Neural cell (in vitro differentiated cells): ENCODE results near the gene ATG7. TPM values are rescaled to one million over a fixed set of nuclear protein-coding genes. Genes with fewer than 3 reads are reported as not detected.
"Not testable (repeated sequence)": the region's sequence is repeated elsewhere in the genome, so short reads cannot be mapped to it uniquely, and the experiment has no call there.

Source experiments
- H2AFZ ChIP-seq: fragments of 200-600, 300-800 bp; sonication (generic), shearing (Covaris generic); 2 replicates; pipeline ENCODE4 v1.6.0; 2014; ENCODE audit warnings: low read depth, mild to moderate bottlenecking, antibody characterized with exemption, low read length, moderate library complexity
- H3F3A ChIP-seq: fragments of 200-600 bp; shearing (Covaris generic); 2 replicates; pipeline ENCODE4 v1.6.1; 2016; ENCODE audit warnings: mild to moderate bottlenecking, moderate library complexity, mixed read lengths, antibody characterized with exemption, low read length; ENCODE audit not compliant: insufficient read depth, poor library complexity, severe bottlenecking
- H3K27ac ChIP-seq: fragments of 200-600, 300-800 bp; sonication (generic), shearing (Covaris generic); 2 replicates; pipeline ENCODE4 v1.5.1; 2014; ENCODE audit warnings: mild to moderate bottlenecking, low read length, moderate library complexity
- H3K27me3 ChIP-seq: fragments of 300-800, 200-600 bp; sonication (generic), shearing (Covaris generic); 2 replicates; pipeline ENCODE4 v1.6.0; 2014; ENCODE audit warnings: mild to moderate bottlenecking, low read depth, low read length, moderate library complexity; ENCODE audit not compliant: insufficient read depth
- H3K36me3 ChIP-seq: fragments of 300-800, 200-600 bp; sonication (generic), shearing (Covaris generic); 2 replicates; pipeline ENCODE4 v1.5.1; 2014; ENCODE audit warnings: mild to moderate bottlenecking, antibody characterized with exemption, low read length, moderate library complexity; ENCODE audit not compliant: insufficient read depth
- H3K4me2 ChIP-seq: fragments of 300-800, 200-600 bp; sonication (generic), shearing (Covaris generic); 2 replicates; pipeline ENCODE4 v1.6.0; 2014; ENCODE audit warnings: mild to moderate bottlenecking, low read length
- H3K4me3 ChIP-seq: fragments of 300-800, 200-600 bp; sonication (generic), shearing (Covaris generic); 2 replicates; pipeline ENCODE4 v1.5.1; 2014; ENCODE audit warnings: mild to moderate bottlenecking, low read length, moderate library complexity
- H3K79me2 ChIP-seq: fragments of 200-600 bp; shearing (Covaris generic); replicated peaks from 2 replicates; pipeline ENCODE4 v1.6.0; 2014; ENCODE audit warnings: mild to moderate bottlenecking, low read length, moderate library complexity; ENCODE audit not compliant: insufficient read depth
- H3K9ac ChIP-seq: fragments of 300-800, 200-600 bp; sonication (generic), shearing (Covaris generic); 2 replicates; pipeline ENCODE4 v1.6.1; 2016; ENCODE audit warnings: mild to moderate bottlenecking, low read length, mixed read lengths
- H3K9me2 ChIP-seq: fragments of 200-600 bp; shearing (Covaris generic); 2 replicates; pipeline ENCODE4 v1.6.1; 2016; ENCODE audit warnings: mild to moderate bottlenecking, low read length, mixed read lengths; ENCODE audit not compliant: insufficient read depth
- H3K9me3 ChIP-seq: fragments of 200-600, 300-800 bp; sonication (generic), shearing (Covaris generic); 2 replicates; pipeline ENCODE4 v1.6.1; 2016; ENCODE audit warnings: mild to moderate bottlenecking, mixed run types, low read length, moderate library complexity, mixed read lengths
- H4K20me1 ChIP-seq: fragments of 200-600 bp; shearing (Covaris generic); 2 replicates; pipeline ENCODE4 v1.6.1; 2016; ENCODE audit warnings: mild to moderate bottlenecking, mixed run types; ENCODE audit not compliant: insufficient read depth
- EP300 ChIP-seq: fragments of 450-650 bp; conservative IDR thresholded peaks from 2 replicates; pipeline ENCODE4 v1.6.1; 2014; ENCODE audit warnings: antibody characterized with exemption, mild to moderate bottlenecking, moderate library complexity; ENCODE audit not compliant: poor library complexity, severe bottlenecking
- EZH2 ChIP-seq: fragments of 200-600, 300-800 bp; shearing (Covaris generic), sonication (generic); IDR thresholded peaks from 2 replicates; pipeline ENCODE4 v1.6.1; 2014; ENCODE audit warnings: antibody characterized with exemption, low read length, borderline replicate concordance, mild to moderate bottlenecking; ENCODE audit not compliant: insufficient read depth, poor library complexity, severe bottlenecking
- MXI1 ChIP-seq: fragments of 450-650 bp; conservative IDR thresholded peaks from 2 replicates; pipeline ENCODE4 v1.6.1; 2014; ENCODE audit warnings: antibody characterized with exemption, mild to moderate bottlenecking; ENCODE audit not compliant: poor library complexity, severe bottlenecking
- RAD21 ChIP-seq: fragments of 450-650 bp; conservative IDR thresholded peaks from 2 replicates; pipeline ENCODE4 v1.6.1; 2014; ENCODE audit warnings: antibody characterized with exemption, mild to moderate bottlenecking, moderate library complexity
- SMC3 ChIP-seq: fragments of 450-650 bp; conservative IDR thresholded peaks from 2 replicates; pipeline ENCODE4 v1.6.1; 2014; ENCODE audit warnings: antibody characterized with exemption, mild to moderate bottlenecking, moderate library complexity; ENCODE audit not compliant: poor library complexity
- TAF1 ChIP-seq: IDR thresholded peaks from 2 replicates; pipeline ENCODE4 v1.6.1; 2012; ENCODE audit warnings: low read depth
- polyA plus RNA-seq: library from polyadenylated mRNA; depleted of rRNA; stranded (reverse); fragments of >200 nt; gene quantifications from 2 replicates; pipeline ENCODE4 v1.2.3, GENCODE V29; 2014
- TF ChIP-seq, protein P1 (sequence below): IDR thresholded peaks from 2 replicates; pipeline ENCODE4 v1.6.1; 2012; ENCODE audit warnings: borderline replicate concordance
- TF ChIP-seq, protein P2 (sequence below): fragments of 450-650 bp; IDR thresholded peaks from 2 replicates; pipeline ENCODE4 v1.5.1; 2014; ENCODE audit warnings: antibody characterized with exemption, mild to moderate bottlenecking, moderate library complexity; ENCODE audit not compliant: poor library complexity, severe bottlenecking

Gene ATG7
- polyA plus RNA-seq, 1 donor from 2014 or later: 28.8 TPM

GRCh38 chr3:11510356-11510755 is 238.2 kb downstream of the ATG7 start:
- no peak for TF ChIP-seq EZH2
- TF ChIP-seq SMC3: no peak
- TF ChIP-seq EP300: no peak
- no peak for TF ChIP-seq RAD21
- TF ChIP-seq, protein P1, sequence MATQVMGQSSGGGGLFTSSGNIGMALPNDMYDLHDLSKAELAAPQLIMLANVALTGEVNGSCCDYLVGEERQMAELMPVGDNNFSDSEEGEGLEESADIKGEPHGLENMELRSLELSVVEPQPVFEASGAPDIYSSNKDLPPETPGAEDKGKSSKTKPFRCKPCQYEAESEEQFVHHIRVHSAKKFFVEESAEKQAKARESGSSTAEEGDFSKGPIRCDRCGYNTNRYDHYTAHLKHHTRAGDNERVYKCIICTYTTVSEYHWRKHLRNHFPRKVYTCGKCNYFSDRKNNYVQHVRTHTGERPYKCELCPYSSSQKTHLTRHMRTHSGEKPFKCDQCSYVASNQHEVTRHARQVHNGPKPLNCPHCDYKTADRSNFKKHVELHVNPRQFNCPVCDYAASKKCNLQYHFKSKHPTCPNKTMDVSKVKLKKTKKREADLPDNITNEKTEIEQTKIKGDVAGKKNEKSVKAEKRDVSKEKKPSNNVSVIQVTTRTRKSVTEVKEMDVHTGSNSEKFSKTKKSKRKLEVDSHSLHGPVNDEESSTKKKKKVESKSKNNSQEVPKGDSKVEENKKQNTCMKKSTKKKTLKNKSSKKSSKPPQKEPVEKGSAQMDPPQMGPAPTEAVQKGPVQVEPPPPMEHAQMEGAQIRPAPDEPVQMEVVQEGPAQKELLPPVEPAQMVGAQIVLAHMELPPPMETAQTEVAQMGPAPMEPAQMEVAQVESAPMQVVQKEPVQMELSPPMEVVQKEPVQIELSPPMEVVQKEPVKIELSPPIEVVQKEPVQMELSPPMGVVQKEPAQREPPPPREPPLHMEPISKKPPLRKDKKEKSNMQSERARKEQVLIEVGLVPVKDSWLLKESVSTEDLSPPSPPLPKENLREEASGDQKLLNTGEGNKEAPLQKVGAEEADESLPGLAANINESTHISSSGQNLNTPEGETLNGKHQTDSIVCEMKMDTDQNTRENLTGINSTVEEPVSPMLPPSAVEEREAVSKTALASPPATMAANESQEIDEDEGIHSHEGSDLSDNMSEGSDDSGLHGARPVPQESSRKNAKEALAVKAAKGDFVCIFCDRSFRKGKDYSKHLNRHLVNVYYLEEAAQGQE: no peak
- no peak for TF ChIP-seq MXI1
- no peak for TF ChIP-seq TAF1
- TF ChIP-seq, protein P2, sequence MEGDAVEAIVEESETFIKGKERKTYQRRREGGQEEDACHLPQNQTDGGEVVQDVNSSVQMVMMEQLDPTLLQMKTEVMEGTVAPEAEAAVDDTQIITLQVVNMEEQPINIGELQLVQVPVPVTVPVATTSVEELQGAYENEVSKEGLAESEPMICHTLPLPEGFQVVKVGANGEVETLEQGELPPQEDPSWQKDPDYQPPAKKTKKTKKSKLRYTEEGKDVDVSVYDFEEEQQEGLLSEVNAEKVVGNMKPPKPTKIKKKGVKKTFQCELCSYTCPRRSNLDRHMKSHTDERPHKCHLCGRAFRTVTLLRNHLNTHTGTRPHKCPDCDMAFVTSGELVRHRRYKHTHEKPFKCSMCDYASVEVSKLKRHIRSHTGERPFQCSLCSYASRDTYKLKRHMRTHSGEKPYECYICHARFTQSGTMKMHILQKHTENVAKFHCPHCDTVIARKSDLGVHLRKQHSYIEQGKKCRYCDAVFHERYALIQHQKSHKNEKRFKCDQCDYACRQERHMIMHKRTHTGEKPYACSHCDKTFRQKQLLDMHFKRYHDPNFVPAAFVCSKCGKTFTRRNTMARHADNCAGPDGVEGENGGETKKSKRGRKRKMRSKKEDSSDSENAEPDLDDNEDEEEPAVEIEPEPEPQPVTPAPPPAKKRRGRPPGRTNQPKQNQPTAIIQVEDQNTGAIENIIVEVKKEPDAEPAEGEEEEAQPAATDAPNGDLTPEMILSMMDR: no peak
- H2AFZ ChIP-seq: no peak overlapping the region
- H3K36me3 ChIP-seq: no peaks in the 10 kb centered on the region
- H3K79me2 ChIP-seq: no peaks in the 10 kb centered on the region
- no peak overlapping the region for H3K4me2 ChIP-seq
- no peaks in the 10 kb centered on the region for H3K9me3 ChIP-seq
- H3K9me2 ChIP-seq: no peaks in the 10 kb centered on the region
- no peaks in the 10 kb centered on the region for H3F3A ChIP-seq
- no peaks in the 10 kb centered on the region for H4K20me1 ChIP-seq
- no peak overlapping the region for H3K4me3 ChIP-seq
- H3K27me3 ChIP-seq: no peaks in the 10 kb centered on the region
- H3K27ac ChIP-seq: no peak overlapping the region
- H3K9ac ChIP-seq: no peak overlapping the region

DNA sequence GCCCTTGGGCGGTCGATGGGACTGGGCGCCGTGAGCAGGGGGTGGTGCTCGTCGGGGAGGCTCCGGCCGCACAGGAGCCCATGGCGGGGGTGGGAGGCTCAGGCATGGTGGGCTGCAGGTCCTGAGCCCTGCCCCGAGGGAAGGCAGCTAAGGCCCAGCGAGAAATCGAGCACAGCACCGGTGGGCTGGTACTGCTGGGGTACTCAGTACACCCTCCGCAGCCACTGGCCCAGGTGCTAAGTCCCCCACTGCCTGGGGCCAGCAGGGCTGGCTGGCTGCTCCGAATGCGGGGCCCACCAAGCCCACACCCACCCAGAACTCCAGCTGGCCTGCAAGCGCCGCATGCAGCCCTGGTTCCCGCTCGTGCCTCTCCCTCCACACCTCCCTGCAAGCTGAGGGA is 239.4 kb downstream of the ATG7 start:
- not testable (repeated sequence) for H3K27ac ChIP-seq

DNA sequence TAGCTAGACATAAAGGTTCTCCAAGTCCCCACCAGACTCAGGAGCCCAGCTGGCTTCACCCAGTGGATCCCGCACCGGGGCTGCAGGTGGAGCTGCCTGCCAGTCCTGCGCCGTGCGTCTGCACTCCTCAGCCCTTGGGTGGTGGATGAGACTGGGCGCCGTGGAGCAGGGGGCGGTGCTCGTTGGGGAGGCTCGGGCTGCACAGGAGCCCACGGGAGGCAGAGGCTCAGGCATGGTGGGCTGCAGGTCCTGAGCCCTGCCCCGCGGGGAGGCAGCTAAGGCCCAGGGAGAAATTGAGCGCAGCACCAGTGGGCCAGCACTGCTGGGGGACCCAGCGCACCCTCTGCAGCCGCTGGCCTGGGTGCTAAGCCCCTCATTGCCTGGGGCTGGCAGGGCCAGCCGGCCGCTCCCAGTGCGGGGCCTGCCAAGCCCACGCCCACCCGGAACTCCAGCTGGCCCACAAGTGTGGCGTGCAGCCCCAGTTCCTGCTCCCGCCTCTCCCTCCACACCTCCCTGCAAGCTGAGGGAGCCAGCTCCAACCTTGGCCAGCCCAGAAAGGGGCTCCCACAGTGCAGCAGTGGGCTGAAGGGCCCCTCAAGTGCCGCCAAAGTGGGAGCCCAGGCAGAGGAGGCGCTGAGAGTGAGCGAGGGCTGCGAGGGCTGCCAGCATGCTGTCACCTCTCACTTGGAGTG is 241.1 kb downstream of the ATG7 start:
- H3F3A ChIP-seq, H3K27ac ChIP-seq, H3K9me2 ChIP-seq, H4K20me1 ChIP-seq, H3K9me3 ChIP-seq, H3K9ac ChIP-seq, H3K4me2 ChIP-seq, H2AFZ ChIP-seq, H3K79me2 ChIP-seq, H3K4me3 ChIP-seq, H3K27me3 ChIP-seq, H3K36me3 ChIP-seq: not testable (repeated sequence)

More for the DNA sequence above, 239.4 kb downstream of the ATG7 start:
- not testable (repeated sequence) for H3K9ac ChIP-seq, H2AFZ ChIP-seq, H4K20me1 ChIP-seq, H3K27me3 ChIP-seq, H3K4me2 ChIP-seq, H3K79me2 ChIP-seq, H3K36me3 ChIP-seq, H3K4me3 ChIP-seq, H3F3A ChIP-seq, H3K9me3 ChIP-seq, H3K9me2 ChIP-seq
